Smooth muscle cell (in vitro differentiated cells): ENCODE measurements around the gene CCDC7. TPM values are rescaled to one million over a fixed set of nuclear protein-coding genes. Genes with fewer than 3 reads are reported as not detected.
"Not testable (repeated sequence)": the region's sequence is repeated elsewhere in the genome, so short reads cannot be mapped to it uniquely, and the experiment has no call there.

Experiments used
- DNase-seq: peaks from one replicate; lab custom pipeline; 2025; ENCODE audit not compliant: unreplicated experiment; lab: John Stamatoyannopoulos, UW
- H2AFZ ChIP-seq: fragments of 200-600 bp; sonication (generic); 2 replicates; pipeline ENCODE4 v1.6.0; 2016; ENCODE audit warnings: antibody characterized with exemption, low read depth, mild to moderate bottlenecking
- H3F3A ChIP-seq: fragments of 200-600 bp; sonication (generic); 2 replicates; pipeline ENCODE4 v1.6.0; 2017; ENCODE audit warnings: antibody characterized with exemption, low read depth
- H3K27ac ChIP-seq: fragments of 200-600 bp; sonication (generic); 2 replicates; pipeline ENCODE4 v1.5.1; 2016; ENCODE audit warnings: low read depth, mild to moderate bottlenecking
- H3K27me3 ChIP-seq: fragments of 200-600 bp; sonication (generic); 2 replicates; pipeline ENCODE4 v1.6.1; 2016; ENCODE audit warnings: low read depth, mild to moderate bottlenecking
- H3K36me3 ChIP-seq: fragments of 200-600 bp; sonication (generic); 2 replicates; pipeline ENCODE4 v1.5.1; 2016; ENCODE audit warnings: low read depth
- H3K4me1 ChIP-seq: fragments of 200-600 bp; sonication (generic); 2 replicates; pipeline ENCODE4 v1.5.1; 2016; ENCODE audit warnings: low read depth
- H3K4me2 ChIP-seq: fragments of 200-600 bp; sonication (generic); 2 replicates; pipeline ENCODE4 v1.6.0; 2016; ENCODE audit warnings: mild to moderate bottlenecking
- H3K4me3 ChIP-seq: fragments of 200-600 bp; sonication (generic); 2 replicates; pipeline ENCODE4 v1.5.1; 2016; ENCODE audit warnings: mild to moderate bottlenecking
- H3K79me2 ChIP-seq: fragments of 200-600 bp; sonication (generic); 2 replicates; pipeline ENCODE4 v1.6.0; 2016; ENCODE audit warnings: low read depth, mild to moderate bottlenecking
- H3K9ac ChIP-seq: fragments of 200-600 bp; sonication (generic); 2 replicates; pipeline ENCODE4 v1.6.0; 2016; ENCODE audit warnings: low read depth
- H3K9me3 ChIP-seq: fragments of 200-600 bp; sonication (generic); replicated peaks from 2 replicates; pipeline ENCODE4 v1.5.1; 2016; ENCODE audit warnings: low read depth
- H4K20me1 ChIP-seq: fragments of 200-600 bp; sonication (generic); 2 replicates; pipeline ENCODE4 v1.6.0; 2016; ENCODE audit warnings: low read depth
- WGBS: methylation state at CpG from one replicate; pipeline ENCODE4 v1.1.7; 2016; ENCODE audit warnings: low lambda C conversion rate; 5-methylcytosine and 5-hydroxymethylcytosine counted together
- polyA plus RNA-seq: library from polyadenylated mRNA; unstranded; fragments of >200 nt; fragmentation: Nextera tagmentation; extraction: Ambion mirVana; gene quantifications from 2 replicates; pipeline ENCODE4 v1.2.1, GENCODE V29; 2016
- total RNA-seq: library from RNA; depleted of rRNA; stranded (reverse); fragments of >200 nt; gene quantifications from 2 replicates; pipeline ENCODE4 v1.2.3, GENCODE V29; 2014
- TF ChIP-seq, protein P1 (sequence below): fragments of 200-600 bp; sonication (generic); IDR thresholded peaks from 2 replicates; pipeline ENCODE4 v1.5.1; 2017; ENCODE audit warnings: borderline replicate concordance, mild to moderate bottlenecking, antibody characterized with exemption; ENCODE audit not compliant: insufficient read depth, poor library complexity, severe bottlenecking

CCDC7 gene
- total and polyA plus RNA-seq, 2 experiments from 2014 or later = 1.5 to 4.2 TPM

DNA sequence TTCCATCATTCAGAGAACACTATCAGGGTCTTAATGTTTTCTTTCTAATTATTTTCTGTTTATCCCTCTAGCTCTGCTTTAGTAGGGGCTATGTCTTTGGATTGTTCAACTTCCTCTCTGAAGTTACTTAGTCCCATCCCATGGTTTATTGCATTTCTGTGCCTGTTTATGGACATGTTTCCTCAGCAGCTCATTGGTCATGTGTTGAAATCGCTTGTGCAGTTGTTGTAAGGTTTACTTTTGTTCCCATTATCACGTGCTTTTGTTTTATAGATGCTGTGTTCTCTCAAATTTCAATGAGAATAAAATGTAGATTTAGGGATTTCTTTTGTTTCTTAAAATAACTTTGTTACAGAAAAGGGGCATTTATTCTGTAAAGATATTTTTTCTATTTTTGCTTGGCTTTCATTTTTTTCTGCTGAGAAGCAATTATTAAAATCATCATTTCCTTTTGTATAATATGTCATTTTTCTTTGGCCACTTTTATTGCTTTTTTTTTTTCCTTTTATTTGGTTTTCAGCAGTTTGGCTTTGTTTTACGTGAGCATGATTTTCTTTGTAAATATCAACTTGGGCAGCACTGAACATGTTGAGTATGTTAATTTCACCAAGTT lies 110.9 kb downstream of the CCDC7 start:
- H2AFZ ChIP-seq = no peak overlapping the region
- H3K79me2 ChIP-seq = no peaks in the 10 kb centered on the region
- H3K9me3 ChIP-seq = no peaks in the 10 kb centered on the region
- no peak overlapping the region for H3K4me3 ChIP-seq
- no peaks in the 10 kb centered on the region for H3K36me3 ChIP-seq
- no peak overlapping the region for H3K4me2 ChIP-seq
- no peak overlapping the region for H3K27ac ChIP-seq
- no peak for DNase-seq
- TF ChIP-seq, protein P1, sequence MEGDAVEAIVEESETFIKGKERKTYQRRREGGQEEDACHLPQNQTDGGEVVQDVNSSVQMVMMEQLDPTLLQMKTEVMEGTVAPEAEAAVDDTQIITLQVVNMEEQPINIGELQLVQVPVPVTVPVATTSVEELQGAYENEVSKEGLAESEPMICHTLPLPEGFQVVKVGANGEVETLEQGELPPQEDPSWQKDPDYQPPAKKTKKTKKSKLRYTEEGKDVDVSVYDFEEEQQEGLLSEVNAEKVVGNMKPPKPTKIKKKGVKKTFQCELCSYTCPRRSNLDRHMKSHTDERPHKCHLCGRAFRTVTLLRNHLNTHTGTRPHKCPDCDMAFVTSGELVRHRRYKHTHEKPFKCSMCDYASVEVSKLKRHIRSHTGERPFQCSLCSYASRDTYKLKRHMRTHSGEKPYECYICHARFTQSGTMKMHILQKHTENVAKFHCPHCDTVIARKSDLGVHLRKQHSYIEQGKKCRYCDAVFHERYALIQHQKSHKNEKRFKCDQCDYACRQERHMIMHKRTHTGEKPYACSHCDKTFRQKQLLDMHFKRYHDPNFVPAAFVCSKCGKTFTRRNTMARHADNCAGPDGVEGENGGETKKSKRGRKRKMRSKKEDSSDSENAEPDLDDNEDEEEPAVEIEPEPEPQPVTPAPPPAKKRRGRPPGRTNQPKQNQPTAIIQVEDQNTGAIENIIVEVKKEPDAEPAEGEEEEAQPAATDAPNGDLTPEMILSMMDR = no peak
- 84% methylated on average over 3 of the region's 3 CpGs for WGBS
- no peaks in the 10 kb centered on the region for H3K27me3 ChIP-seq
- no peaks in the 10 kb centered on the region for H4K20me1 ChIP-seq
- H3K9ac ChIP-seq = no peak overlapping the region
- no peaks in the 10 kb centered on the region for H3K4me1 ChIP-seq
- no peaks in the 10 kb centered on the region for H3F3A ChIP-seq

- H3K27ac ChIP-seq, DNase-seq, H3K27me3 ChIP-seq, H4K20me1 ChIP-seq, H2AFZ ChIP-seq, H3K9ac ChIP-seq, H3K4me1 ChIP-seq, H3K9me3 ChIP-seq, H3K36me3 ChIP-seq, H3F3A ChIP-seq, H3K4me2 ChIP-seq, H3K79me2 ChIP-seq, H3K4me3 ChIP-seq: not testable (repeated sequence)
Measured at GRCh38 chr10:32562695-32563094, 116.8 kb downstream of the CCDC7 start.

GRCh38 chr10:32577448-32577847 lies 131.5 kb downstream of the CCDC7 start:
- DNase-seq = no peak
- Histone ChIP-seq H3K4me1 (no peaks in the 10 kb centered on the region), H3K4me2 (no peak overlapping the region), H3K27ac (no peak overlapping the region), H3K27me3 (no peaks in the 10 kb centered on the region), H3K36me3 (no peaks in the 10 kb centered on the region), H3K79me2 (no peaks in the 10 kb centered on the region), H3K9me3 (no peaks in the 10 kb centered on the region), H4K20me1 (no peaks in the 10 kb centered on the region), H3K9ac (no peak overlapping the region), H3K4me3 (no peak overlapping the region), H2AFZ (no peak overlapping the region), H3F3A (no peaks in the 10 kb centered on the region)
- TF ChIP-seq, protein P1 = no peak

- no peaks in the 10 kb centered on the region for H3F3A ChIP-seq
- TF ChIP-seq, protein P1 = no peak
- no peak overlapping the region for H2AFZ ChIP-seq
- no peak for DNase-seq
- H3K27ac ChIP-seq = no peak overlapping the region
- no peaks in the 10 kb centered on the region for H3K36me3 ChIP-seq
- no peaks in the 10 kb centered on the region for H3K4me1 ChIP-seq
- no peaks in the 10 kb centered on the region for H3K79me2 ChIP-seq
- H3K27me3 ChIP-seq = no peaks in the 10 kb centered on the region
- H3K9ac ChIP-seq = no peak overlapping the region
- WGBS = 61% methylated on average over 2 of the region's 2 CpGs
- H3K4me2 ChIP-seq = no peak overlapping the region
- no peaks in the 10 kb centered on the region for H4K20me1 ChIP-seq
- no peak overlapping the region for H3K4me3 ChIP-seq
- no peaks in the 10 kb centered on the region for H3K9me3 ChIP-seq
Measured at GRCh38 chr10:32582946-32583345, 137.0 kb downstream of the CCDC7 start.

DNA sequence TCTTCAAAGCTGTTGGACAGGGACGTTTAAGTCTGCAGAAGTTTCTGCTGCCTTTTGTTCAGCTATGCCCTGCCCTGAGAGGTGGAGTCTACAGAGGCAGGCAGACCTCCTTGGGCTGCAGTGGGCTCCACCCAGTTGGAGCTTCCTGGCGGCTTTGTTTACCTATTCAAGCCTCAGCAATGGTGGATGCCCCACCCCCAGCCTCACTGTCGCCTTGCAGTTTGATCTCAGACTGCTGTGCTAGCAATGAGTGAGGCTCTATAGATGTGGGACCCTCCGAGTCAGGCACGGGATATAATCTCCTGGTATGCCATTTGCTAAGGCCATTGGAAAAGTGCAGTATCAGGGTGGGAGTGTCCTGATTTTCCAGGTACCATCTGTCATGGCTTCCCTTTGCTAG lies 152.1 kb downstream of the CCDC7 start:
- 92% methylated on average over 5 of the region's 5 CpGs for WGBS
- not testable (repeated sequence) for H3K9ac ChIP-seq, DNase-seq

More for the DNA sequence above, 152.1 kb downstream of the CCDC7 start:
- H3K4me2 ChIP-seq, H3K36me3 ChIP-seq, H4K20me1 ChIP-seq, H3F3A ChIP-seq, H2AFZ ChIP-seq, H3K27me3 ChIP-seq, H3K4me1 ChIP-seq, H3K79me2 ChIP-seq, H3K27ac ChIP-seq, H3K4me3 ChIP-seq, H3K9me3 ChIP-seq: not testable (repeated sequence)
